Spleen (tissue), 11 donors: ENCODE measurements around the gene TTLL12. TPM values are rescaled to one million over a fixed set of nuclear protein-coding genes. Genes with fewer than 3 reads are reported as not detected.

ENCODE experiments used
- DNase-seq: peaks from one replicate; pipeline ENCODE4 v3.0.0-alpha.2; 2020
- H3K27ac ChIP-seq, 8 donors: fragments of 200-600 bp; sonication (generic) in 7 of 8; 1 replicate in 4 of 8; 2 replicates in 4 of 8; pipeline versions ENCODE4 v1.5.0 to v1.8.0; 2016 to 2021; ENCODE audit warnings: inconsistent platforms in 4 of 8, mild to moderate bottlenecking in 4 of 8, moderate library complexity in 1 of 8
- H3K27me3 ChIP-seq, 7 donors: fragments of 200-600 bp; sonication (generic) in 6 of 7; replicated peaks in 1 of 7; 1 replicate in 4 of 7; 2 replicates in 3 of 7; pipeline versions ENCODE4 v1.5.0 to v1.8.0; 2016 to 2021; ENCODE audit warnings: inconsistent platforms in 3 of 7, mild to moderate bottlenecking in 1 of 7
- H3K36me3 ChIP-seq, 6 donors: fragments of 200-600 bp; sonication (generic) in 5 of 6; 1 replicate in 4 of 6; 2 replicates in 2 of 6; pipeline versions ENCODE4 v1.5.0 to v1.8.0; 2016 to 2021; ENCODE audit warnings: inconsistent platforms in 2 of 6
- H3K4me1 ChIP-seq, 6 donors: fragments of 200-600 bp; sonication (generic) in 5 of 6; 1 replicate in 3 of 6; 2 replicates in 3 of 6; pipeline versions ENCODE4 v1.5.0 to v1.8.0; 2016 to 2021; ENCODE audit warnings: inconsistent platforms in 3 of 6
- H3K4me3 ChIP-seq, 8 donors: fragments of 200-600 bp; sonication (generic) in 7 of 8; 1 replicate in 4 of 8; 2 replicates in 4 of 8; pipeline versions ENCODE4 v1.5.0 to v1.8.0; 2016 to 2021; ENCODE audit warnings: inconsistent platforms in 4 of 8, mild to moderate bottlenecking in 4 of 8, moderate library complexity in 2 of 8
- H3K9me3 ChIP-seq, 8 donors: fragments of 200-600 bp; sonication (generic) in 7 of 8; 1 replicate in 4 of 8; 2 replicates in 4 of 8; pipeline versions ENCODE4 v1.5.0 to v1.8.0; 2016 to 2021; ENCODE audit warnings: inconsistent platforms in 4 of 8
- CTCF ChIP-seq, 11 experiments: fragments of 200-600 bp in 7 of 11; fragments of 450-650 bp in 4 of 11; sonication (generic) in 4 of 11; IDR thresholded peaks in 8 of 11; conservative IDR thresholded peaks in 3 of 11; 1 replicate in 7 of 11; 2 replicates in 4 of 11; pipeline versions ENCODE4 v1.4.0 to v1.8.0; 2016 to 2021; ENCODE audit warnings: antibody characterized with exemption in 11 of 11, inconsistent platforms in 4 of 11, mild to moderate bottlenecking in 1 of 11
- POLR2A ChIP-seq, 3 donors: fragments of 450-650 bp; IDR thresholded peaks; one replicate each; pipeline ENCODE4 v1.5.1; 2017; ENCODE audit warnings: antibody characterized with exemption in 3 of 3, mild to moderate bottlenecking in 1 of 3
- POLR2AphosphoS5 ChIP-seq, 3 donors: sonication (generic); formaldehyde crosslinking; IDR thresholded peaks; one replicate each; pipeline ENCODE4 v1.5.1; 2017; ENCODE audit warnings: antibody characterized with exemption in 3 of 3
- WGBS, 5 donors: extraction: QIAGEN DNeasy Blood & Tissue Kit in 3 of 5; methylation state at CpG; one replicate each; pipeline versions ENCODE4 v1.1.5 to v1.1.7; 2013 to 2018; 5-methylcytosine and 5-hydroxymethylcytosine counted together
- intact Hi-C: fragments of 100-400 bp; cut with DNase I; formaldehyde crosslinking; loops from one replicate; pipeline ENCODE4 v1.15.0; 2023; ENCODE audit warnings: low total_unique reads
- polyA plus RNA-seq, 3 donors: library from polyadenylated mRNA; stranded (reverse); fragments of 200-250 nt; gene quantifications; one replicate each; pipeline ENCODE4 v1.2.1, GENCODE V29; 2013
- total RNA-seq, 7 donors: library from RNA; depleted of rRNA in 3 of 7; stranded (reverse); fragments of >200 nt in 3 of 7; fragmentation: NEBNext Ultra II Directional in 4 of 7; extraction: Animal tissue kit (Norgen Biotek cat#: 25700) in 4 of 7; gene quantifications; one replicate each; pipeline versions ENCODE4 v1.1.0 to v1.2.1, GENCODE V29; 2016 to 2021
- donor health status: healthy with polysubstance abuse.
- donor health status: DM: no; HTN: no; CAD: no; lungs with moderate emphysema.
- donor health status: DM: no; HTN: no; CAD: no.
- donor health status: Bipolar disorder and iron deficiency.
- donor health status: healthy.
- donor health status: DM: no; HTN: no; CAD: no.
- donor health status: DM: yes; HTN: yes; CAD: no.

The TTLL12 gene
- total and polyA plus RNA-seq, 10 donors, result 8.7 to 21.6 (median 18.2) TPM

- 74 to 92% (median 82%) methylated on average over 8 to 9 of the region's 9 CpGs for WGBS, 5 donors
- Histone ChIP-seq H3K27me3 (no peaks in the 10 kb centered on the region), H3K4me1 (peaks cover 0 to 81% (median 43%) of the 10 kb centered on the region in 6 donors), H3K4me3 (no peak overlapping the region), H3K36me3 (peaks cover 0 to 62% (median 6%) of the 10 kb centered on the region in 6 donors), H3K9me3 (no peaks in the 10 kb centered on the region), H3K27ac (peak overlapping the region in 1 of 8 donors; percentile 11)
- DNase-seq, result no peak
- intact Hi-C loops, result no loop called here
- no peak for TF ChIP-seq POLR2AphosphoS5 (IDR thresholded peaks at IDR 0.05)
- TF ChIP-seq CTCF (IDR thresholded peaks at IDR 0.05 in 8 of 11, conservative IDR thresholded peaks at IDR 0.05 in 3 of 11), result no peak
- TF ChIP-seq POLR2A (IDR thresholded peaks at IDR 0.05), result no peak
These were observed 28.9 kb downstream of the TTLL12 start for GRCh38 chr22:43157874-43158546.

GRCh38 chr22:43156413-43156812 lies 30.5 kb downstream of the TTLL12 start:
- peaks cover 0 to 46% (median 0%) of the 10 kb centered on the region in 6 donors for H3K36me3 ChIP-seq
- no peaks in the 10 kb centered on the region for H3K9me3 ChIP-seq
- TF ChIP-seq CTCF (IDR thresholded peaks at IDR 0.05 in 8 of 11, conservative IDR thresholded peaks at IDR 0.05 in 3 of 11) (no peak), POLR2A (IDR thresholded peaks at IDR 0.05) (no peak), POLR2AphosphoS5 (IDR thresholded peaks at IDR 0.05) (no peak)
- peaks cover 7 to 89% (median 55%) of the 10 kb centered on the region in 6 donors for H3K4me1 ChIP-seq
- intact Hi-C loops, result no loop called here
- 83 to 91% (median 85%) methylated on average over 12 of the region's 12 CpGs for WGBS, 5 donors
- H3K4me3 ChIP-seq, result no peak overlapping the region
- DNase-seq, result no peak
- peak overlapping the region in 1 of 8 donors; percentile 96 for H3K27ac ChIP-seq
- peaks cover 0 to 4% (median 0%) of the 10 kb centered on the region in 7 donors for H3K27me3 ChIP-seq

- intact Hi-C loops, result no loop called here
These were observed 31.1 kb downstream of the TTLL12 start for GRCh38 chr22:43155789-43156188.

More at GRCh38 chr22:43155789-43156188, 31.1 kb downstream of the TTLL12 start:
- Histone ChIP-seq H3K9me3 (no peaks in the 10 kb centered on the region), H3K27ac (peak overlapping the region in 3 of 8 donors; percentile 67 to 96 (median 95)), H3K4me3 (peak overlapping the region in 1 of 8 donors; percentile 42), H3K36me3 (peaks cover 0 to 40% (median 0%) of the 10 kb centered on the region in 6 donors), H3K27me3 (peaks cover 0 to 10% (median 0%) of the 10 kb centered on the region in 7 donors), H3K4me1 (peaks cover 10 to 96% (median 60%) of the 10 kb centered on the region in 6 donors)
- DNase-seq, result no peak
- 54 to 82% (median 64%) methylated on average over 5 of the region's 5 CpGs for WGBS, 5 donors
- no peak for TF ChIP-seq POLR2A (IDR thresholded peaks at IDR 0.05)
- TF ChIP-seq POLR2AphosphoS5 (IDR thresholded peaks at IDR 0.05), result no peak
- TF ChIP-seq CTCF (IDR thresholded peaks at IDR 0.05 in 8 of 11, conservative IDR thresholded peaks at IDR 0.05 in 3 of 11), result no peak
